Measurements from ENCODE around the gene LONP1. TPM values are rescaled to one million over a fixed set of nuclear protein-coding genes. Genes with fewer than 3 reads are reported as not detected.
"Not testable (repeated sequence)": the region's sequence is repeated elsewhere in the genome, so short reads cannot be mapped to it uniquely, and the experiment has no call there.

LONP1 gene
- total RNA-seq, 1 donor from 2014 or later, result 77.8 TPM

DNA sequence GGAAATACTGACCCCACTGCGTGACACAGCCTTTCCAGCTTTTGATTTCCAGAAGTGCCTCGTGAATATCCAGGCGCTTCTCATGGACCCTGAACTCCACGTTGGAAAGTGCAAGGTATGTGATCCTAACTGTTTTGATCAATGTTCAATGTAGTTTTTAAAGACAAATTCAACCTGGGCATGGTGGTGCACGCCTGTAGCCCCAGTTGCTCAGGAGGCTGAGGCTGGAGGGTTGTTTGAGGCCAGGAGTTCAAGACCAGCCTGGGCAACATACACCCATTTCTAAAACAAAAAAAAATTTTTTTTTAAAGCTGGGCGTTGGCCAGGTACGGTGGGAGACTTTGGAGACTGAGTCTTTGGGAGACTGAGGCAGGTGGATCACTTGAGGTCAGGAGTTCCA lies 31.8 kb upstream of the LONP1 start:
- H3K27ac ChIP-seq (ENCODE audit: low read depth, low read length), result no peak overlapping the region
- Mint-ChIP-seq H3K27ac (ENCODE audit: unreplicated experiment) (no peak overlapping the region), H3K9me3 (ENCODE audit: unreplicated experiment) (no peaks in the 10 kb centered on the region), H3K4me3 (ENCODE audit: unreplicated experiment) (no peak overlapping the region), H3K27me3 (ENCODE audit: low read depth, unreplicated experiment) (peaks cover 26% of the 10 kb centered on the region), H3K4me1 (ENCODE audit: low read depth, unreplicated experiment) (no peaks in the 10 kb centered on the region), H3K36me3 (ENCODE audit: low read depth, unreplicated experiment) (no peaks in the 10 kb centered on the region)
- H3K4me2 ChIP-seq (ENCODE audit: low read length), result no peak overlapping the region
- H3K27me3 ChIP-seq (ENCODE audit: insufficient read depth, low read length), result no peaks in the 10 kb centered on the region
- no peaks in the 10 kb centered on the region for H3K79me2 ChIP-seq (ENCODE audit: insufficient read depth, low read length)
- no peak overlapping the region for H3K9ac ChIP-seq (ENCODE audit: low read length)
- no peak for TF ChIP-seq EZH2 (IDR thresholded peaks at IDR 0.05; ENCODE audit: insufficient read depth, low read length)
- DNase-seq (ENCODE audit: low read depth) (no peak), FAIRE-seq (no peak)
- H3K36me3 ChIP-seq (ENCODE audit: insufficient read depth, low read length), result no peaks in the 10 kb centered on the region
- no peak overlapping the region for H2AFZ ChIP-seq (ENCODE audit: low read depth, low read length)
- H3K4me1 ChIP-seq (ENCODE audit: insufficient read depth, low read length), result no peaks in the 10 kb centered on the region
- no peaks in the 10 kb centered on the region for H3K9me3 ChIP-seq (ENCODE audit: insufficient read depth, low read depth, low read length)
- no peaks in the 10 kb centered on the region for H4K20me1 ChIP-seq (ENCODE audit: insufficient read depth, low read length)
- H3K4me3 ChIP-seq (ENCODE audit: insufficient read depth, low read depth, low read length), result no peak overlapping the region

DNA sequence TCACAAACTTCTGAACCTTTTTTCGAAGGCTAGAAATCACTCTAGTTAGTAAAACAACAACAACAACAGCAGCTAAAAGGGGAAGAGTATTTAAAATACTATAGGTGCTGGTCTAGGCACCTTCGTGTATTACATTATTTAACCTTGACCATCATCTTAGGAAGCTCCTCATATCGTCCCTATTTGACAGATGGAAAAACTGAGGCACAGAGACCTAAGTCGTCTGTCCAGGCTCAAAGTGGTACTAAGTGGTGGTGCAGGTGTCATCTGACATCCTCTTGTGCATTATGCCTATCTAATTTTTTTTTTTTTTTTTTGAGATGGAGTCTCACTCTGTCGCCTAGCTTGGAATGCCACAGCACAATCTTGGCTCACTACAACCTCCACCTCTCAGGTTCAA lies 29.6 kb upstream of the LONP1 start:
- Histone ChIP-seq H2AFZ (ENCODE audit: low read depth, low read length) (no peak overlapping the region), H3K4me3 (ENCODE audit: insufficient read depth, low read depth, low read length) (no peak overlapping the region), H3K9ac (ENCODE audit: low read length) (no peak overlapping the region), H3K9me3 (ENCODE audit: insufficient read depth, low read depth, low read length) (no peaks in the 10 kb centered on the region), H3K36me3 (ENCODE audit: insufficient read depth, low read length) (no peaks in the 10 kb centered on the region), H3K4me1 (ENCODE audit: insufficient read depth, low read length) (no peaks in the 10 kb centered on the region), H3K79me2 (ENCODE audit: insufficient read depth, low read length) (no peaks in the 10 kb centered on the region), H3K4me2 (ENCODE audit: low read length) (no peak overlapping the region), H3K27me3 (ENCODE audit: insufficient read depth, low read length) (peaks cover 2% of the 10 kb centered on the region), H4K20me1 (ENCODE audit: insufficient read depth, low read length) (no peaks in the 10 kb centered on the region), H3K27ac (ENCODE audit: low read depth, low read length) (no peak overlapping the region)
- H3K4me1 Mint-ChIP-seq (ENCODE audit: low read depth, unreplicated experiment), result no peaks in the 10 kb centered on the region
- no peak overlapping the region for H3K27ac Mint-ChIP-seq (ENCODE audit: unreplicated experiment)
- no peaks in the 10 kb centered on the region for H3K9me3 Mint-ChIP-seq (ENCODE audit: unreplicated experiment)
- FAIRE-seq (no peak), DNase-seq (ENCODE audit: low read depth) (no peak)
- H3K36me3 Mint-ChIP-seq (ENCODE audit: low read depth, unreplicated experiment), result no peaks in the 10 kb centered on the region
- no peak overlapping the region for H3K4me3 Mint-ChIP-seq (ENCODE audit: unreplicated experiment)
- H3K27me3 Mint-ChIP-seq (ENCODE audit: low read depth, unreplicated experiment), result peaks cover 32% of the 10 kb centered on the region
- TF ChIP-seq EZH2 (IDR thresholded peaks at IDR 0.05; ENCODE audit: insufficient read depth, low read length), result no peak

DNA sequence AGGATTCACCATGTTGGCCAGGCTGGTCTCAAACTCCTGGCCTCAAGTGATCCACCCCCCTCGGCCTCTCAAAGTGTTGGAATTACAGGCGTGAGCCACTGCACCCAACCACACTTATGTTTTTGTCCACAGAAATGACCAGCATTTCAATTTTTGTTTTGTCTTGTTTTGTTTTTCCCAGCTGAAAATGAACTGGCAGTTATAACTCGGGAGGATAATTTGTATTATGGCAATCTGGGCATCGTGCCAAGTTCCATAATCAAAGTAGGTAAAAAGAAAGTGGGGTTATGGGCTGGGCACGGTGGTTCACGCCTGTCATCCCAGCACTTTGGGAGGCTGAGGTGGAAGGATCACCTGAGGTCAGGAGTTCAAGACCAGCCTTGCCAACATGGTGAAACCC lies 29.0 kb upstream of the LONP1 start:
- not testable (repeated sequence) for H2AFZ ChIP-seq (ENCODE audit: low read depth, low read length); H3K27ac ChIP-seq (ENCODE audit: low read depth, low read length); H3K9me3 ChIP-seq (ENCODE audit: insufficient read depth, low read depth, low read length); H3K9ac ChIP-seq (ENCODE audit: low read length); H3K36me3 ChIP-seq (ENCODE audit: insufficient read depth, low read length); H3K4me1 Mint-ChIP-seq (ENCODE audit: low read depth, unreplicated experiment); H3K79me2 ChIP-seq (ENCODE audit: insufficient read depth, low read length); DNase-seq (ENCODE audit: low read depth); H3K4me3 Mint-ChIP-seq (ENCODE audit: unreplicated experiment); H3K36me3 Mint-ChIP-seq (ENCODE audit: low read depth, unreplicated experiment); H4K20me1 ChIP-seq (ENCODE audit: insufficient read depth, low read length); H3K4me1 ChIP-seq (ENCODE audit: insufficient read depth, low read length); H3K4me2 ChIP-seq (ENCODE audit: low read length); H3K4me3 ChIP-seq (ENCODE audit: insufficient read depth, low read depth, low read length); H3K27ac Mint-ChIP-seq (ENCODE audit: unreplicated experiment); FAIRE-seq; H3K9me3 Mint-ChIP-seq (ENCODE audit: unreplicated experiment); H3K27me3 ChIP-seq (ENCODE audit: insufficient read depth, low read length)
- H3K27me3 Mint-ChIP-seq (ENCODE audit: low read depth, unreplicated experiment), result peaks cover 31% of the 10 kb centered on the region

DNA sequence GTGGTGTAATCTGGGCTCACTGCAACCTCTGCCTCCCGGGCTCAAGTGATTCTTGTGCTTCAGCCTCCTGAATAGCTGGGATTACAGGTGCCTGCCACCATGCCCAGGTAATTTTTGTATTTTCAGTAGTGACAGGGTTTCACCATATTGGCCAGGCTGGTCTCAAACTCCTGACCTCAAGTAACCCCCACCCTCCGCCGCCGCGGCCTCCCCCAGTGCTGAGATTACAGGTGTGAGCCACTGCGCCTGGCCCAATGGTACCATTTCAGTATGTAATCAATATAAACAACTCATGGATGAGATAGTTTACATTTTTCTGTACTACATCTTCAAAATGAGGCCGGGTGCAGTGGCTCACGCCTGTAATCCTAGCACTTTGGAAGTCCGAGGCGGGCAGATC lies 25.1 kb upstream of the LONP1 start:
- not testable (repeated sequence) for H3K4me3 ChIP-seq (ENCODE audit: insufficient read depth, low read depth, low read length); H4K20me1 ChIP-seq (ENCODE audit: insufficient read depth, low read length); FAIRE-seq; H3K4me2 ChIP-seq (ENCODE audit: low read length); H3K27ac ChIP-seq (ENCODE audit: low read depth, low read length); H3K79me2 ChIP-seq (ENCODE audit: insufficient read depth, low read length); H3K4me1 Mint-ChIP-seq (ENCODE audit: low read depth, unreplicated experiment); H3K9me3 Mint-ChIP-seq (ENCODE audit: unreplicated experiment); H3K36me3 ChIP-seq (ENCODE audit: insufficient read depth, low read length); H3K4me1 ChIP-seq (ENCODE audit: insufficient read depth, low read length); H3K9ac ChIP-seq (ENCODE audit: low read length); H3K9me3 ChIP-seq (ENCODE audit: insufficient read depth, low read depth, low read length); H3K4me3 Mint-ChIP-seq (ENCODE audit: unreplicated experiment); H3K27ac Mint-ChIP-seq (ENCODE audit: unreplicated experiment); H3K36me3 Mint-ChIP-seq (ENCODE audit: low read depth, unreplicated experiment); H2AFZ ChIP-seq (ENCODE audit: low read depth, low read length); DNase-seq (ENCODE audit: low read depth); H3K27me3 ChIP-seq (ENCODE audit: insufficient read depth, low read length)
- peaks cover 22% of the 10 kb centered on the region for H3K27me3 Mint-ChIP-seq (ENCODE audit: low read depth, unreplicated experiment)
